Spinal cord (tissue), 10 donors: ENCODE measurements around the gene ASPSCR1. TPM values are rescaled to one million over a fixed set of nuclear protein-coding genes. Genes with fewer than 3 reads are reported as not detected.

Experiments
- DNase-seq, 6 donors: peaks; one replicate each; pipeline versions ENCODE4 v3.0.0 to v3.0.0-alpha.2; 2013 to 2015; ENCODE audit warnings: low spot score in 6 of 6, low read depth in 4 of 6
- H3K27ac ChIP-seq: one replicate; pipeline ENCODE4 v1.5.1; 2013; ENCODE audit warnings: low read depth, low read length, control low read depth
- H3K27me3 ChIP-seq: one replicate; pipeline ENCODE4 v1.6.1; 2013; ENCODE audit warnings: low read length; ENCODE audit not compliant: control insufficient read depth, insufficient read depth
- H3K36me3 ChIP-seq: one replicate; pipeline ENCODE4 v1.6.1; 2013; ENCODE audit warnings: low read length; ENCODE audit not compliant: control insufficient read depth, insufficient read depth
- H3K4me1 ChIP-seq: one replicate; pipeline ENCODE4 v1.6.1; 2013; ENCODE audit warnings: low read length; ENCODE audit not compliant: control insufficient read depth, insufficient read depth
- H3K4me3 ChIP-seq: one replicate; pipeline ENCODE4 v1.5.1; 2013; ENCODE audit warnings: low read depth, low read length, control low read depth
- H3K9me3 ChIP-seq: one replicate; pipeline ENCODE4 v1.6.1; 2013; ENCODE audit warnings: low read length; ENCODE audit not compliant: control insufficient read depth, insufficient read depth
- WGBS: methylation state at CpG from one replicate; pipeline ENCODE4 v1.1.5; 2013; ENCODE audit warnings: missing lambda C conversion rate; ENCODE audit not compliant: insufficient coverage; 5-methylcytosine and 5-hydroxymethylcytosine counted together
- polyA plus RNA-seq, 2 donors: library from polyadenylated mRNA; unstranded; fragments of 120-200 nt; gene quantifications; one replicate each; pipeline ENCODE4 v1.2.1, GENCODE V29; 2013; ENCODE audit not compliant: insufficient read length in 2 of 2
- total RNA-seq, 2 donors: library from RNA; depleted of rRNA in 1 of 2; stranded (reverse); fragments of 120-200 nt in 1 of 2; fragments of >200 nt in 1 of 2; gene quantifications; one replicate each; pipeline versions ENCODE4 v1.2.3 to v1.2.4, GENCODE V29; 2013 to 2014
- donor health status: healthy.

Gene ASPSCR1
- total and polyA plus RNA-seq, 4 donors: 22.3 to 53.7 (median 40.9) TPM

DNA sequence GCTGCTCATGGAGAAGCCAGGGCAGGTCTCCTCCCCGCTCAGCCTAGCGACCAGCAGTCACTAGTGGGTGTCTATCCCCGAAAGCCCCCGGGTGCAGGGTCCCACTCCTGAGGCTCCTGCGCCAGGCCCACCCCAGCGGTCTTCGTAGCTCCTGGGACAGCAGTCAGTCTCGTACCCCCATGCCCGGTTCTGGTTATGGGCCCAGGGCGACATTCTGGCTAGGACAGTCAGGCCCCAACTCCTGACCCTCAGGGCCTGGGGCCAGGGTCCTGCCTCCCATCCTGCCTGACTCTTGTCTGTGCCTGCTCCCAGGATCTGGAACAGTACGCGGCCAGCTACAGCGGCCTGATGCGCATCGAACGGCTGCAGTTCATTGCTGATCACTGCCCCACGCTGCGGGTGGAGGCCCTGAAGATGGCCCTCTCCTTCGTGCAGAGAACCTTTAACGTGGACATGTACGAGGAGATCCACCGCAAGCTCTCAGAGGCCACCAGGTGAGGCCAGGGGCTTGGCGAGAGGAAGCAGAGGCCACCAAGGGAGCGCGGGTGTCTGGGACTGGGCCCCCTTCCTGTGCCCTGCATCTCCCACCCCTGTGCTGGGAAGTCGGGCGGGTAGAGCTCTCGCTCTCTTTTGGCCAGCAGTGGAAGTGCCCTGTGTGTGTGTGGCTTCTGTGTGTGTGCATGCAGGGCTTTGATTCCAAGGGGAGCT lies 76.3 kb downstream of the ASPSCR1 start:
- 93% methylated on average over 25 of the region's 28 CpGs for WGBS
- H3K4me1 ChIP-seq: peaks cover 43% of the 10 kb centered on the region
- H3K27me3 ChIP-seq: no peaks in the 10 kb centered on the region
- no peak overlapping the region for H3K27ac ChIP-seq
- H3K4me3 ChIP-seq: no peak overlapping the region
- DNase-seq: no peak
- H3K9me3 ChIP-seq: no peaks in the 10 kb centered on the region
- H3K36me3 ChIP-seq: peaks cover 80% of the 10 kb centered on the region

DNA sequence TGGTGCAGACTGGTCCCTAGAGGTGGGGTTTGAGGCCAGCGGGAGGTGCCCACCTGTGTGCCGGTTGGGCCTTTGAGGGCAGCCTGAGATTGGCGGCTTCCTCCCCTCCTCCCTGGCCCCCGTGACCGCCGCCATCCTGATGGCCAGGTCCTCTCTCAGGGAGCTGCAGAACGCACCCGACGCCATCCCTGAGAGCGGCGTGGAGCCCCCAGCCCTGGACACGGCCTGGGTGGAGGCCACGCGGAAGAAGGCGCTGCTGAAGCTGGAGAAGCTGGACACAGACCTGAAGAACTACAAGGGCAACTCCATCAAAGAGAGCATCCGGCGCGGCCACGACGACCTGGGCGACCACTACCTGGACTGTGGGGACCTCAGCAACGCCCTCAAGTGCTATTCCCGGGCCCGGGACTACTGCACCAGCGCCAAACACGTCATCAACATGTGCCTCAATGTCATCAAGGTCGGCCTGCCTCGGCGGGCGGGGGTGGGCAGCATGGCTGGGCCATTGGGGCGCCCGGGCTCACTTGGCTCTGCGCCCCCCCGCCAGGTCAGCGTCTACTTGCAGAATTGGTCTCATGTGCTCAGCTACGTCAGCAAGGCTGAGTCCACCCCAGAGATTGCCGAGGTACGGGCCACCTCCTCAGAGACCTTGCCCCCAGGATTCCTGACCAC lies 77.1 kb downstream of the ASPSCR1 start:
- WGBS: 95% methylated on average over 38 of the region's 38 CpGs
- no peak for DNase-seq
- Histone ChIP-seq H3K27ac (no peak overlapping the region), H3K9me3 (no peaks in the 10 kb centered on the region), H3K36me3 (peaks cover 80% of the 10 kb centered on the region), H3K27me3 (no peaks in the 10 kb centered on the region), H3K4me1 (peaks cover 43% of the 10 kb centered on the region), H3K4me3 (no peak overlapping the region)

DNA sequence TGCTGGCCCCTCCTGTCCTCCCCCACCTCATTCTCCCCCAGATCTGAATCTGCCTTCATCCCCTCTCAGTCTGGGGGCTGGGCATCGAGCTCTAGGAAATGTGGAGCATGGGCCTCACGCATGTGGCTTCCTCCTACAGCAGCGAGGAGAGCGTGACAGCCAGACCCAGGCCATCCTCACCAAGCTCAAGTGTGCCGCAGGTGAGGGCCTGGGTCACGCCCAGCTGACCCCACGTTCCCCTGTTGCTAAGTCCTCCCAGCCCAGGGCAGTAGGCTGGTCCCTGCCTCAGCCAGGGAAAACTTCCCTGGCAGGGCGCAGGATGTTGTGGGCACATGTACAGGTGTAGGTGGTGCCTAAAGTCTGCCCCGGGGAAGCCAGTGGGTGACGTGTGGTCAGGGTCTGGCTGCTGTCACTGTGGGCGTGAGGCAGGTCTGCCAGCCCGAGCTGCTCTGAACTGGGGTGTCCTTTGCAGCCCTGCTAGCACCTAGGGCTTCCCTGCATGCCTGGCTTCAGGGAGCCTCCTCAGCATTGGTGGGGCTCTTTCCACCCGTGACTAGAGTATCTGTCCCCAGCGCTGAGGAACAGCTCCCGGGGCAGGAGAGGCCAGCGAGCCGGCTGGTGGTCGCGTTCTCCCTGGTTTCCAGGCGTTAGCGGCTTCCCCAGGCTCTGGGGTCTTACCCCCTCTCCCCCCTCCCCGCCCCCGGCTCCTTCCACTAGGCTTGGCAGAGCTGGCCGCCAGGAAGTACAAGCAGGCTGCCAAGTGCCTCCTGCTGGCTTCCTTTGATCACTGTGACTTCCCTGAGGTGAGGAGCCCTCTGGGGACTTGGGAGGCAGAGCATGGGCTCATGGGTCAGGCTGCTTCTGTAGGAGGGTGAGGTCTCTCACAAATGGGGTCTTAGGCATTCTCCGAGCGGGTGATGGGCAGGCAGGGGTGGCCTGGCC lies 77.9 kb downstream of the ASPSCR1 start:
- H3K27ac ChIP-seq: no peak overlapping the region
- no peaks in the 10 kb centered on the region for H3K9me3 ChIP-seq
- H3K4me1 ChIP-seq: peaks cover 35% of the 10 kb centered on the region
- H3K27me3 ChIP-seq: no peaks in the 10 kb centered on the region
- no peak overlapping the region for H3K4me3 ChIP-seq
- no peak for DNase-seq
- H3K36me3 ChIP-seq: peaks cover 80% of the 10 kb centered on the region
- WGBS: 80% methylated on average over 23 of the region's 26 CpGs

DNA sequence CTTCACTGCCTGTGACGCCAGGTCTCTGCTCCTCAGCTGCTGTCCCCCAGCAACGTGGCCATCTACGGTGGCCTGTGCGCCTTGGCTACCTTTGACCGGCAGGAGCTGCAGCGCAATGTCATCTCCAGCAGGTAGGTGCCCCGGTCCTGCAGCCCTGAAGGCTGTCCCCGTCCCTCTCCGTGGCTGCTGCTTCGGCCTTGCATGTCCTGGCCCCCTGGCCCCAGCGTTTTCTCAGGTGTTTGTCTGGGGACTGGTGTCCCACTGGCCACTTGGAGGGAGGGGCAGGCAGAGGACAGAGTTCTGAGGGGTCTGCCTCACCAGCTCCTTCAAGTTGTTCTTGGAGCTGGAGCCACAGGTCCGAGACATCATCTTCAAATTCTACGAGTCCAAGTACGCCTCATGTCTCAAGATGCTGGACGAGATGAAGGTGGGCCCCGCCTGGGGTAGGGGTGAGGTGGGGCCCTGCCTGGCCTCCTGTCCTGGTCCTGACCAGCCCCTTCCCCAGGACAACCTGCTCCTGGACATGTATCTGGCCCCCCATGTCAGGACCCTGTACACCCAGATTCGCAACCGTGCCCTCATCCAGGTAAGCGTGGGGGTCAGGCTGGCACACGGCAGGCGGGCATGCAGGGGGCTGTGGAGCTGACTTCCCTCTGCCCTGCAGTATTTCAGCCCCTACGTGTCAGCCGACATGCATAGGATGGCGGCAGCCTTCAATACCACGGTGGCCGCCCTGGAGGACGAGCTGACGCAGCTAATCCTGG lies 78.7 kb downstream of the ASPSCR1 start:
- DNase-seq: no peak
- Histone ChIP-seq H3K36me3 (peaks cover 83% of the 10 kb centered on the region), H3K27ac (no peak overlapping the region), H3K9me3 (no peaks in the 10 kb centered on the region), H3K4me3 (no peak overlapping the region), H3K4me1 (peaks cover 26% of the 10 kb centered on the region), H3K27me3 (no peaks in the 10 kb centered on the region)
- WGBS: 92% methylated on average over 27 of the region's 28 CpGs

DNA sequence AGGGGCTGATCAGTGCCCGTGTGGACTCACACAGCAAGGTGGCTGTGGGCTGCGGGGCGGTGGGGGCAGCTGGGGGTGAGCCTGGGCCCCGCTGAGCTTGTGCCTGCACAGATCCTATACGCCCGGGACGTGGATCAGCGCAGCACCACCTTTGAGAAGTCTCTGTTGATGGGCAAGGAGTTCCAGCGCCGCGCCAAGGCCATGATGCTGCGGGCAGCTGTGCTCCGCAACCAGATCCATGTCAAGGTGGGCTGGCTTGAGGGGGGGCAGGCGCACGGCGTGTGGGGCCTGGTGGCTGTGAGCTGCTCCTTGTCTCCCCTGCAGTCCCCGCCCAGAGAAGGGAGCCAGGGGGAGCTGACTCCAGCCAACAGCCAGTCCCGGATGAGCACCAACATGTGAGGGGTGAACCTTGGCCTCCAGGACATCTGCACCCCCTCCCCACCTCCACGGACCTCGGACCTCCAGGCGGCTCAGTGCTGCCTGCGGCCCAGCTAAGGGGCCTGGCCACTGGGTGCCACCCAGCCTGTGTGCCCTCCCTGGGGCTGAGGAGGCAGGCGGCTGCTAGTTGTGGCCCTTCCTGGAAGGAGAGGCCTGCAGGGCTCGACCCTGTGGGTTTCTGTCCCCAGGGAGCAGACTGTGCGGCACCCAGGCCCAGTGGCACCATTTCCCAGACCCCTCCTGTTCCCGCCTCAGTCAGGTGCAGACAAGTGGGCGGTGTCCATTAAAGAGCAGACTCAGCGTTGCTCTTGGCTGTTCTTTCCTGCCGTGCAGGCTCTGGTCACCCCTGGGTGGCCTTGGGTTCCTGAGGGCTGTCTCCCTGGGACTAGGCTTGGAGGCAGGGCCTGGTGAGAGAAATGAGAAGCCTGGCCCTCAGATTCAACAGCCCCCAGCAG lies 79.5 kb downstream of the ASPSCR1 start:
- H3K27ac ChIP-seq: no peak overlapping the region
- H3K27me3 ChIP-seq: no peaks in the 10 kb centered on the region
- peaks cover 26% of the 10 kb centered on the region for H3K4me1 ChIP-seq
- peaks cover 91% of the 10 kb centered on the region for H3K36me3 ChIP-seq
- H3K4me3 ChIP-seq: no peak overlapping the region
- no peaks in the 10 kb centered on the region for H3K9me3 ChIP-seq
- no peak for DNase-seq
- WGBS: 91% methylated on average over 28 of the region's 29 CpGs

DNA sequence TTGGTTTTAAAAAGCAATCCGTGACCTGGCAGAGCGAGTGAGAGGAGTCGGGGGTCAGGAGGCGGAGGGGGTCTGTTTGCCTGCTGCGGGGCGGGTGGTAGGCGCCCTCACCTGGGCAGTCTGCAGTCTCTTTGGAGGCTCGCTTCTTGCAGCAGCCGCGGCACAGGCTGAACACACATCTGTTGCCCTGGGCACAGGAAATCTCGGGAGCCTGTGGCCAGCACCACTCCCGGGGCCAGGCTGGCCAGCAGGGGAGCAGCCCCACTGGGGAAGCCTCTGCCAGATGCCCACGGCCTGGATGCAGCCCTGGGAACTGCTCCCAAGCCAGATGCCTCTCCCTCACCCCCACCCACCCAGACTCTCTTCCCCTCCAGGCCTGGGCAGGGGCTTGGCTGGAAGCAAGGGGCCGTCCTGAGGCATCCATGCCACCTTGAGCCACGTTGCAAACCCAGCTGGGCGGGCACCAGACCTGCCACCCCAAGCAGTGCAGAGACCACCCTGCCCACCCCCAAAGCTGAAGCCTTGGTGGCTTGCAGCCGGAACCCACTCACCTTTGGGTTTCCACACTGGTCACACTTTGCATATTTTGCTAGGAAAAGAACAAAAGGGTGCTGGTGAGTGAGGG lies 80.9 kb downstream of the ASPSCR1 start:
- Histone ChIP-seq H3K27me3 (no peaks in the 10 kb centered on the region), H3K36me3 (peaks cover 100% of the 10 kb centered on the region), H3K4me1 (peaks cover 14% of the 10 kb centered on the region), H3K9me3 (no peaks in the 10 kb centered on the region), H3K27ac (no peak overlapping the region), H3K4me3 (no peak overlapping the region)
- WGBS: 79% methylated on average over 17 of the region's 17 CpGs
- no peak for DNase-seq

DNA sequence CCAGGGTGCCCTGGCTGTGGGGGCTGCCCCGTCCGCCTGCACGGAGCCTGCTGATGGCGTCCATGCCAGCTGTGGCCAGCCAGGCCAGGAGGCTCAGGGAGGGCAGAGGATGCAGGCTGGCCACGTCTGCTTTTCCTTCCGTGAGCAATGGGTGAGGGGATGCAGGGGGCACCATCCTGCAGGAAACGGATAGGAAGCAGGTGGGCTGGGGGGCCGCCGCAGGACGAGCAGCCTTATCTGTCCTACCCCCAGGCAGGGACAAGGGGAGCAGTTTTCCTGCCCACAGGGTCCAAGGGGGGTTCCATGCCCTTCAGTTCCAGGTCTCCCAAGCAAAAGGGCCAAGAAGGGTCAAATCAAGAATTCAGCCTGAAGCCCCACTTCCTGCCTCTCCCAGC lies 81.4 kb downstream of the ASPSCR1 start:
- H3K36me3 ChIP-seq: peaks cover 100% of the 10 kb centered on the region
- DNase-seq: no peak
- H3K4me1 ChIP-seq: peaks cover 12% of the 10 kb centered on the region
- no peak overlapping the region for H3K4me3 ChIP-seq
- no peaks in the 10 kb centered on the region for H3K27me3 ChIP-seq
- H3K9me3 ChIP-seq: no peaks in the 10 kb centered on the region
- 79% methylated on average over 10 of the region's 10 CpGs for WGBS
- H3K27ac ChIP-seq: no peak overlapping the region

DNA sequence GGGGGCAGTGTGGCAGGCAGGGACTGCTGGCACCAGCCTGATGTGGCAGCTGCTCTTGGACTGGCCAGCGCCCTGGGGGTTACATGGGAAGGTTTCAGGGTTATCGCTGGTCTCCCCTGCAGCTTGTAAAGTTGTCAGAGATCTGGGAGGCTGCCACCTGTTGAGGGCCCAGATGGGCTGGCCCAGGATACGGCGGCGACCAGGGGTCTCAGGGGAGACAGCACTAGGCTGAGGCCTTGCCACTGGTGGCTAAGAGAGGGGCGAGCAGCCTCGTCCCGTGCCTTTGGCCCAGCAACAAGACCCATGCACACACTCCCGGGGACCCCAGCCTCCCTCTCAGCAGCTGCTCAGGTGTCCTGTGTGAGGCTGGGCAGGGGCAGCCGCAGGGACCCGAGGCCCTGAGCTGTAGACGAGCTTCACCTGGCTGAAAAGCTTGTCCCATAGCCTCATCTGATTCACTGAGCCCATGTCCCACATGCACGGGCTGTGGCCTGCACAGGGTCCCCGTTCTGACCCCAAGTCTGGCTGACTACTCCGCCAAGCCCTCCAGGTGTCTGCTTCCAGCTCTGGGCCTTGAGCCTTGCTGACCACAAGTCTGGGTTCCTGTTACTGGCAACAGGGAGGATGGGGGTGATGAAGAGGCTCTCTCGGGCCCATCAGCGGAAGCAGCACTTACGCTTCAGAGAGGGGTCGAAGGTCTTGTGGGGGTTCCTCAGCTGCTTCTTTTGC lies 82.0 kb downstream of the ASPSCR1 start:
- Histone ChIP-seq H3K36me3 (peaks cover 100% of the 10 kb centered on the region), H3K4me1 (peaks cover 14% of the 10 kb centered on the region), H3K27me3 (no peaks in the 10 kb centered on the region), H3K27ac (no peak overlapping the region), H3K9me3 (no peaks in the 10 kb centered on the region), H3K4me3 (no peak overlapping the region)
- DNase-seq: no peak
- WGBS: 86% methylated on average over 17 of the region's 19 CpGs
